ENCODE results near the gene FHOD3. TPM values are rescaled to one million over a fixed set of nuclear protein-coding genes. Genes with fewer than 3 reads are reported as not detected.

Gene FHOD3
- total RNA-seq, 1 donor, result 3.0 TPM

- no peak overlapping the region for H3K4me3 ChIP-seq (ENCODE audit: low read depth, low read length)
Measured at GRCh38 chr18:36560187-36560586, 262.7 kb downstream of the FHOD3 start.

GRCh38 chr18:36561046-36561445 is 263.5 kb downstream of the FHOD3 start:
- no peak for TF ChIP-seq CTCF (IDR thresholded peaks at IDR 0.05; ENCODE audit: insufficient read depth, low read length)
- no peak for DNase-seq (ENCODE audit: low read depth)
- H3K4me3 ChIP-seq (ENCODE audit: low read depth, low read length), result no peak overlapping the region

More at GRCh38 chr18:36560187-36560586, 262.7 kb downstream of the FHOD3 start:
- no peak for TF ChIP-seq CTCF (IDR thresholded peaks at IDR 0.05; ENCODE audit: insufficient read depth, low read length)
- DNase-seq (ENCODE audit: low read depth), result no peak

- TF ChIP-seq CTCF (IDR thresholded peaks at IDR 0.05; ENCODE audit: insufficient read depth, low read length), result no peak
- no peak overlapping the region for H3K4me3 ChIP-seq (ENCODE audit: low read depth, low read length)
- DNase-seq (ENCODE audit: low read depth), result no peak
Measured at GRCh38 chr18:36564841-36565240, 267.3 kb downstream of the FHOD3 start.

GRCh38 chr18:36567800-36568199 is 270.3 kb downstream of the FHOD3 start:
- TF ChIP-seq CTCF (IDR thresholded peaks at IDR 0.05; ENCODE audit: insufficient read depth, low read length), result no peak
- no peak for DNase-seq (ENCODE audit: low read depth)
- H3K4me3 ChIP-seq (ENCODE audit: low read depth, low read length), result no peak overlapping the region

- TF ChIP-seq CTCF (IDR thresholded peaks at IDR 0.05; ENCODE audit: insufficient read depth, low read length), result no peak
- no peak overlapping the region for H3K4me3 ChIP-seq (ENCODE audit: low read depth, low read length)
- DNase-seq (ENCODE audit: low read depth), result peak; percentile 50
Measured at GRCh38 chr18:36568487-36568886, 271.0 kb downstream of the FHOD3 start.

- no peak overlapping the region for H3K4me3 ChIP-seq (ENCODE audit: low read depth, low read length)
- DNase-seq (ENCODE audit: low read depth), result peak; percentile 78
- TF ChIP-seq CTCF (IDR thresholded peaks at IDR 0.05; ENCODE audit: insufficient read depth, low read length), result peak; percentile 67
Measured at GRCh38 chr18:36572135-36572856, 274.8 kb downstream of the FHOD3 start.

GRCh38 chr18:36576339-36576738 is 278.8 kb downstream of the FHOD3 start:
- DNase-seq (ENCODE audit: low read depth), result no peak
- H3K4me3 ChIP-seq (ENCODE audit: low read depth, low read length), result no peak overlapping the region
- no peak for TF ChIP-seq CTCF (IDR thresholded peaks at IDR 0.05; ENCODE audit: insufficient read depth, low read length)
